ENCODE results near the gene SEMA6A. TPM values are rescaled to one million over a fixed set of nuclear protein-coding genes. Genes with fewer than 3 reads are reported as not detected.

Gene SEMA6A
- total and polyA plus RNA-seq, 2 of the 13 experiments (the other 11 are each of a cell fraction or from before 2014, with no cell fraction given): 5.1 to 6.5 TPM

DNA sequence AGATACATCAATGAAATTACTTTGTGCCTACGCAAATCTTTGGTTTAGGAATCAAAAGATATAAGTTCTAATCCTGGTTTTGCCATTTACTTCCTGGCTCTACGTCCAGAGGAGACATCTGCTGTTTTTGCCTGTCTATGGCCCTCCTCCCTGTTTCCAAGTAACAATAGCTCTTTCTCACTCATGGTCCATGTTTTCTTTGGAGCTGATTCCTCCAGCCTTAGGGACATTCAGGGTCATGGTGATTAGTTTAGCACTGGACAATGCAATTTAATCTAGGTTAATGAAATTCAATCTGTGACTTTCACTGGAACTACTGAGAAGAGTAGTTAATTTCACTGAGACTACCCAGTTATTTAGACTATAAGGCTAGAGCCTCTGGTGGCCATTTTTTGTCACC is 170.6 kb downstream of the SEMA6A start:
- H3K4me3 ChIP-seq (replicated peaks in 1 of 3; ENCODE audit: insufficient read depth in 1 of 3, low read depth in 2 of 3, low read length in 3 of 3): no peak overlapping the region
- H3K4me1 ChIP-seq (ENCODE audit: insufficient read depth, low read length): no peaks in the 10 kb centered on the region
- no TSS peak for BruUV-seq (replicated peaks)
- FAIRE-seq: no peak
- intact Hi-C loops (cut with micrococcal nuclease; ENCODE audit: unreplicated experiment): no loop called here
- ChIA-PET POLR2A (no interaction called here), CTCF (ENCODE audit: low intra/inter-chr PET ratio, low total read pairs) (no interaction called here)
- H2AFZ ChIP-seq (ENCODE audit: low read length): no peak overlapping the region
- ATAC-seq: no peak
- no peaks in the 10 kb centered on the region for H4K20me1 ChIP-seq (ENCODE audit: insufficient read depth, low read length)
- H3K27ac ChIP-seq (ENCODE audit: extremely low read length, insufficient read depth, low read length): no peak overlapping the region
- H3K36me3 ChIP-seq (replicated peaks in 1 of 2; ENCODE audit: control insufficient read depth in 1 of 2, insufficient read depth in 2 of 2, low read length in 2 of 2): no peaks in the 10 kb centered on the region
- WGBS (ENCODE audit: low lambda C conversion rate): 90% methylated on average over 2 of the region's 2 CpGs
- H3K9ac ChIP-seq (ENCODE audit: insufficient read depth, low read depth, low read length): no peak overlapping the region
- in situ Hi-C loops (cut with HindIII; ENCODE audit: extremely low pct_ligation_motif_present, low pct_unique_long_range_greater_than_20kb): no loop called here
- no peak for DNase-seq (ENCODE audit: low spot score)
- H3K27me3 ChIP-seq (ENCODE audit: control insufficient read depth in 1 of 2, insufficient read depth in 2 of 2, low read length in 2 of 2): no peaks in the 10 kb centered on the region
- TF ChIP-seq, protein P1, sequence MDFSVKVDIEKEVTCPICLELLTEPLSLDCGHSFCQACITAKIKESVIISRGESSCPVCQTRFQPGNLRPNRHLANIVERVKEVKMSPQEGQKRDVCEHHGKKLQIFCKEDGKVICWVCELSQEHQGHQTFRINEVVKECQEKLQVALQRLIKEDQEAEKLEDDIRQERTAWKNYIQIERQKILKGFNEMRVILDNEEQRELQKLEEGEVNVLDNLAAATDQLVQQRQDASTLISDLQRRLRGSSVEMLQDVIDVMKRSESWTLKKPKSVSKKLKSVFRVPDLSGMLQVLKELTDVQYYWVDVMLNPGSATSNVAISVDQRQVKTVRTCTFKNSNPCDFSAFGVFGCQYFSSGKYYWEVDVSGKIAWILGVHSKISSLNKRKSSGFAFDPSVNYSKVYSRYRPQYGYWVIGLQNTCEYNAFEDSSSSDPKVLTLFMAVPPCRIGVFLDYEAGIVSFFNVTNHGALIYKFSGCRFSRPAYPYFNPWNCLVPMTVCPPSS (IDR thresholded peaks at IDR 0.05): no peak
- TF ChIP-seq ZNF30 (CRISPR knock-in tag; IDR thresholded peaks at IDR 0.05) (no peak), ZNF143 (CRISPR knock-in tag; IDR thresholded peaks at IDR 0.05) (no peak), U2AF2 (IDR thresholded peaks at IDR 0.05; ENCODE audit: low read depth, low read length) (no peak), ZNF790 (CRISPR knock-in tag; IDR thresholded peaks at IDR 0.05; ENCODE audit: borderline replicate concordance) (no peak), ZNF83 (CRISPR knock-in tag; IDR thresholded peaks at IDR 0.05; ENCODE audit: borderline replicate concordance) (no peak), YEATS2 (CRISPR knock-in tag; IDR thresholded peaks at IDR 0.05; ENCODE audit: borderline replicate concordance) (no peak), CEBPB (IDR thresholded peaks at IDR 0.05; ENCODE audit: borderline replicate concordance, low read depth, low read length) (no peak), ZNF772 (CRISPR knock-in tag; IDR thresholded peaks at IDR 0.05) (no peak), SRSF4 (IDR thresholded peaks at IDR 0.05; ENCODE audit: low read depth, low read length, poor library complexity, severe bottlenecking) (no peak), YEATS4 (CRISPR knock-in tag; IDR thresholded peaks at IDR 0.05; ENCODE audit: borderline replicate concordance) (no peak), ARNTL (CRISPR knock-in tag; IDR thresholded peaks at IDR 0.05) (no peak), ZNF747 (CRISPR knock-in tag; IDR thresholded peaks at IDR 0.05; ENCODE audit: borderline replicate concordance) (no peak), ZNF362 (CRISPR knock-in tag; IDR thresholded peaks at IDR 0.05; ENCODE audit: borderline replicate concordance) (no peak), ZNF446 (CRISPR knock-in tag; IDR thresholded peaks at IDR 0.05) (no peak)
- TF ChIP-seq, protein P2, sequence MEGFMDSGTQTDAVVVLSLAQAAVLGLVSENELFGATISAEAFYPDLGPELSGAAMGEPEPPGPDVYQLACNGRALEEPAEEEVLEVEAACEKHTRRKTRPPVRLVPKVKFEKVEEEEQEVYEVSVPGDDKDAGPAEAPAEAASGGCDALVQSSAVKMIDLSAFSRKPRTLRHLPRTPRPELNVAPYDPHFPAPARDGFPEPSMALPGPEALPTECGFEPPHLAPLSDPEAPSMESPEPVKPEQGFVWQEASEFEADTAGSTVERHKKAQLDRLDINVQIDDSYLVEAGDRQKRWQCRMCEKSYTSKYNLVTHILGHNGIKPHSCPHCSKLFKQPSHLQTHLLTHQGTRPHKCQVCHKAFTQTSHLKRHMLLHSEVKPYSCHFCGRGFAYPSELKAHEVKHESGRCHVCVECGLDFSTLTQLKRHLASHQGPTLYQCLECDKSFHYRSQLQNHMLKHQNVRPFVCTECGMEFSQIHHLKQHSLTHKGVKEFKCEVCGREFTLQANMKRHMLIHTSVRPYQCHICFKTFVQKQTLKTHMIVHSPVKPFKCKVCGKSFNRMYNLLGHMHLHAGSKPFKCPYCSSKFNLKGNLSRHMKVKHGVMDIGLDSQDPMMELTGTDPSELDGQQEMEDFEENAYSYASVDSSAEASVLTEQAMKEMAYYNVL (CRISPR knock-in tag; IDR thresholded peaks at IDR 0.05; ENCODE audit: borderline replicate concordance): no peak
- TF ChIP-seq, protein P3, sequence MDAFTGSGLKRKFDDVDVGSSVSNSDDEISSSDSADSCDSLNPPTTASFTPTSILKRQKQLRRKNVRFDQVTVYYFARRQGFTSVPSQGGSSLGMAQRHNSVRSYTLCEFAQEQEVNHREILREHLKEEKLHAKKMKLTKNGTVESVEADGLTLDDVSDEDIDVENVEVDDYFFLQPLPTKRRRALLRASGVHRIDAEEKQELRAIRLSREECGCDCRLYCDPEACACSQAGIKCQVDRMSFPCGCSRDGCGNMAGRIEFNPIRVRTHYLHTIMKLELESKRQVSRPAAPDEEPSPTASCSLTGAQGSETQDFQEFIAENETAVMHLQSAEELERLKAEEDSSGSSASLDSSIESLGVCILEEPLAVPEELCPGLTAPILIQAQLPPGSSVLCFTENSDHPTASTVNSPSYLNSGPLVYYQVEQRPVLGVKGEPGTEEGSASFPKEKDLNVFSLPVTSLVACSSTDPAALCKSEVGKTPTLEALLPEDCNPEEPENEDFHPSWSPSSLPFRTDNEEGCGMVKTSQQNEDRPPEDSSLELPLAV (CRISPR knock-in tag; conservative IDR thresholded peaks at IDR 0.05; ENCODE audit: low read depth): no peak
- TF ChIP-seq, protein P4, sequence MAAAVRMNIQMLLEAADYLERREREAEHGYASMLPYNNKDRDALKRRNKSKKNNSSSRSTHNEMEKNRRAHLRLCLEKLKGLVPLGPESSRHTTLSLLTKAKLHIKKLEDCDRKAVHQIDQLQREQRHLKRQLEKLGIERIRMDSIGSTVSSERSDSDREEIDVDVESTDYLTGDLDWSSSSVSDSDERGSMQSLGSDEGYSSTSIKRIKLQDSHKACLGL (CRISPR knock-in tag; IDR thresholded peaks at IDR 0.05): no peak
- TF ChIP-seq, protein P5, sequence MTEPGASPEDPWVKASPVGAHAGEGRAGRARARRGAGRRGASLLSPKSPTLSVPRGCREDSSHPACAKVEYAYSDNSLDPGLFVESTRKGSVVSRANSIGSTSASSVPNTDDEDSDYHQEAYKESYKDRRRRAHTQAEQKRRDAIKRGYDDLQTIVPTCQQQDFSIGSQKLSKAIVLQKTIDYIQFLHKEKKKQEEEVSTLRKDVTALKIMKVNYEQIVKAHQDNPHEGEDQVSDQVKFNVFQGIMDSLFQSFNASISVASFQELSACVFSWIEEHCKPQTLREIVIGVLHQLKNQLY (CRISPR knock-in tag; IDR thresholded peaks at IDR 0.05): no peak
- H3K9me3 ChIP-seq (ENCODE audit: low read length): no peaks in the 10 kb centered on the region
- H3K79me2 ChIP-seq (ENCODE audit: insufficient read depth, low read length): no peaks in the 10 kb centered on the region
- H3K4me2 ChIP-seq (ENCODE audit: low read depth, low read length): no peak overlapping the region

All from HepG2 (cell line).